GM04503 (cell line): ENCODE measurements around the gene KRTAP4-9.
"Not testable (repeated sequence)": the region's sequence is repeated elsewhere in the genome, so short reads cannot be mapped to it uniquely, and the experiment has no call there.

Experiments
- DNase-seq: peaks from one replicate; pipeline ENCODE4 v3.0.0-alpha.2; 2012; ENCODE audit warnings: low read depth

KRTAP4-9 gene

DNA sequence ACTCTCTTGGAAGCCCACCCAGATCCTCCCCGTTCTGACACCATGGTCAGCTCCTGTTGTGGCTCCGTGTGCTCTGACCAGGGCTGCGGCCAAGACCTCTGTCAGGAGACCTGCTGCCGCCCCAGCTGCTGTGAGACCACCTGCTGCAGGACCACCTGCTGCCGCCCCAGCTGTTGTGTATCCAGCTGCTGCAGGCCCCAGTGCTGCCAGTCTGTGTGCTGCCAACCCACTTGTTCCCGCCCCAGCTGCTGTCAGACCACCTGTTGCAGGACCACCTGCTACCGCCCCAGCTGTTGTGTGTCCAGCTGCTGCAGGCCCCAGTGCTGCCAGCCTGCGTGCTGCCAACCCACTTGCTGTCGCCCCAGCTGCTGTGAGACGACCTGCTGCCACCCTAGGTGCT lies at the start of gene KRTAP4-9:
Gene KRTAP4-9, plus strand, starts transcription at position 43 of the 400 bp plus-strand sequence. Its CDS starts 0 bp downstream, at position 43.
- not testable (repeated sequence) for DNase-seq

DNA sequence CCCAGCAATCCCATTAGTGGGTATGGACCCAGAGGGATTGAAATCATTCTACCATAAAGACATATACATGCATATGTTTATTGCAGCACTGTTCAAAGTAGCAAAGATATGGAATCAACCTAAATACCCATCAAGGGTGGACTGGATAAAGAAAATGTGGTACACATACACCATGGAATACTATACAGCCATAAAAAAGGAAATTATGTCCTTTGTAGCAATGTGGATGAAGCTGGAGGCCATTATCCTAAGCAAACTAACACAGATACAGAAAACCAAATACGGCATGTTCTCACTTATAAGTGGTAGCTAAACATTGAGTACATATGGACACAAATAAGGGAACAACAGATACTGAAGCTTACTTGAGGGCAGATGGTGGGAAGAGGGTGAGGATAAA lies 47.6 kb upstream of the KRTAP4-9 start:
- no peak for DNase-seq

DNA sequence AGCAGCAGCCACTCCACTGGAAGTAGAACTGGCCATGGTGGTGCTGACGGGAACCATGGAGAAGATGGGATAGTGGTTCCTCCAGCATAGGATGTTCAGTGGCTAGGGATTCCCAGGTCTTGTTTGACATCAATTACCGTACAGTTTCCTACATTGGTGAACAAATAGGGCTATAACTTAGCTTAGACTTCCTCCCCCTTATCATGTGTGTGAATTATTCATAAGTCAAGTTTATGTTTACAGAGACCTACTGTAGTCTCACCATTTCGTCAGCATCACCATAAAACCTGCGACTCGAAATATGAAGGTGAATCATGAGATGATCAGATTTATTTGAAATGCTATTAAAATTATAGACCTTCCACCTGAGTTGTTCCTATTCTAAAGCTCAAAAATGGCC lies 46.4 kb upstream of the KRTAP4-9 start:
- no peak for DNase-seq

DNA sequence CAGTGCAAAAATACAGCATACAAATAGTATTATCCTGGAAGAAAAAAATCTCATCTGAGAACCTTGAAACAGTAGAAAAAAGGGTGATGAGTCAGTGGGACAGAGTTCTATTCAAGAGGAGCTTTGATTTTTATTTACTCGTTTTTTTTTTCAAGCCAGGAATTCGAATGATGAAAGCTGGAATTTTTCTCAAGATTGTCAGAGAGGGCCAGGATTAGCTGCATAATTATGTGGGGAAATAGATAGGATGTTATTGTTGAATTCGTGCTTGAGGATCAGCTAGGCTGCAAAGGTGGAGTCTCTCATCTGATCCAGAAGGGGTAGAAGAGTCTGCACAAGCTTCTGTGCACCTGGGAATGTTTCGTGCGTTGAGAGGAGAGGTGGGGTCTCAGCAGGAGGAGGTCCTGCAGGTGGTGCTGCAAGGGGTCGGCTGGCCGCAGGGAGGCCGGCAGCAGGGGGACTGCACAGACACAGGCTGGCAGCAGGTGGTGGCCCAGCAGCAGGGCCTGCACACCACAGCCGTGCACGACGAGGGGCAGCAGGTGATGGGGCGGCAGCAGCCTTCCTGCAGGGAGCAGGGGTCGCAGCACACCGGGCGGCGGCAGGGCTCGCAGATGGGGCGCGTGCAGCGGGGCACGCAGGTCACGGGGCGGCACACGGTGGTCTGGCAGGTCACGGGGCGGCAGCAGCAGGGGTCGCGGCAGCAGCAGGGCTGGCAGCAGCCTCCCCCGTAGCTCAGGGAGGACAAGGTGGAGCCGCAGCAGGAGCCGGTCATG lies 45.7 kb upstream of the KRTAP4-9 start:
- DNase-seq, result peak; percentile 95

DNA sequence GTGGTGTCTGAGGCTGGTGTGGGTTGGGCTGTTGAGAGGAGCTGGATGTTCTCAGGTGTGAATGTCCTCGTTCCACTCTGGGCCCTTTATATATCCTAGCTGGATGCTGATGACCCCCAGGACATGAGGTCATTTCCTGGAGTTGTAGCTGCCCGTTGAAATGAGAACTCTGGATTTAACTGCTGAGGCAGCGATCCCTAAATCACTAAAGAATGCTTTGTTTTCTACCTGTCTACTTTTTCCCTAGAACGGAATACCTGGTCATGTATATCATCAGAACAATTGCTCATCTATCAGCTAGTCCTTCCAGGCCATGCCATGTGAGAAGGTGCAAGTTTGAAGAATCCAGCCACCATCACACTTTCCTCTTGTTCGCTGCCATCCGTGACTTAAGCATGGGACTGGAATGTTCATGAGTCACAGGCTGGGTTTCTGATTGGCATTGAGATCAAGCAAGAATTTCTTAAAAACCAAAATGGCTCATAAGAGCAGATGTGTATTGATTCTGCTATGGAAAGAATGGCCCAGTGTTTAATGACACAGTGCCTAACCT lies 45.1 kb upstream of the KRTAP4-9 start, which contains the start of gene KRTAP2-3:
Gene KRTAP2-3, minus strand, starts transcription at position 63 of the 553 bp plus-strand sequence. CDS start 64 bp downstream, outside the sequence.
- DNase-seq, result peak; percentile 95

DNA sequence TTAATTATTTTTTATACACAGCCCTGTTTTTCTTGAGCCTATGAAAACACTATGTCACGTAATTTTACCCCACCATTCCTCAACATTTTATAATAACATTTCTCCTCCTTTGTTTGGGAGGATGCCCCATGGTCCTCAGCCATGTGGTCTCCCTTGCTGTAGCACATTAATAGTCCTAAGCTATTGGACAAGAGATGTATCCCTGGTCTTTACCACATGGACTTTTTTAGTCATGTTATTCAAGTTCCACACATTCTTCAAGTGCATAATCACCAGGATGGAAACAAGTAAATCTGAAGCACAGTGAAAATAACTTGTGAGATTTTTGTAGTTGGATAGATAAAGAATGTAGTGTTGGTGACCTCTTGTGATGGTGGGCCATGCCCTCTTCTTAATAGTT lies 43.2 kb upstream of the KRTAP4-9 start:
- DNase-seq, result peak; percentile 99

GRCh38 chr17:41063449-41063848 lies 41.7 kb upstream of the KRTAP4-9 start:
- DNase-seq, result no peak

DNA sequence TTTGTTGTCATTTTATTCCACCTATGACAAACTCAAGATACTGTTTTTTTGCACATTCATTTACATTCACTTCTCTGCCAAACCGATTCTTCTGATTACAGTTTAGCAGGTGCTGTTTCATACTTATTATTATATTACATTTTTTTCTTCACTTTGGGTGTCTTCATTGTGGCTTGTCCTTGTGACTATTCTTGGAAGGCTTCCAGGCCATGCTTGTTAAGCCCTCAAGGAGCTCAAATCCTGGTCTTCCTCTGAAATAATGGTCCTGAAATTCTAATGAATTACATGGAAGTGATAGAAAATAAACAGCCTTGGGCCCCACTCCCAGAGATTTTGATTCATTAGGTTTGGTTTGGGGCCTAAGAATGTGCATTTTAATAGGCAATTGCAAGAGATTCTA lies 40.9 kb upstream of the KRTAP4-9 start:
- no peak for DNase-seq

- DNase-seq, result not testable (repeated sequence)
Measured at GRCh38 chr17:41065016-41065689, 40.0 kb upstream of the KRTAP4-9 start.

DNA sequence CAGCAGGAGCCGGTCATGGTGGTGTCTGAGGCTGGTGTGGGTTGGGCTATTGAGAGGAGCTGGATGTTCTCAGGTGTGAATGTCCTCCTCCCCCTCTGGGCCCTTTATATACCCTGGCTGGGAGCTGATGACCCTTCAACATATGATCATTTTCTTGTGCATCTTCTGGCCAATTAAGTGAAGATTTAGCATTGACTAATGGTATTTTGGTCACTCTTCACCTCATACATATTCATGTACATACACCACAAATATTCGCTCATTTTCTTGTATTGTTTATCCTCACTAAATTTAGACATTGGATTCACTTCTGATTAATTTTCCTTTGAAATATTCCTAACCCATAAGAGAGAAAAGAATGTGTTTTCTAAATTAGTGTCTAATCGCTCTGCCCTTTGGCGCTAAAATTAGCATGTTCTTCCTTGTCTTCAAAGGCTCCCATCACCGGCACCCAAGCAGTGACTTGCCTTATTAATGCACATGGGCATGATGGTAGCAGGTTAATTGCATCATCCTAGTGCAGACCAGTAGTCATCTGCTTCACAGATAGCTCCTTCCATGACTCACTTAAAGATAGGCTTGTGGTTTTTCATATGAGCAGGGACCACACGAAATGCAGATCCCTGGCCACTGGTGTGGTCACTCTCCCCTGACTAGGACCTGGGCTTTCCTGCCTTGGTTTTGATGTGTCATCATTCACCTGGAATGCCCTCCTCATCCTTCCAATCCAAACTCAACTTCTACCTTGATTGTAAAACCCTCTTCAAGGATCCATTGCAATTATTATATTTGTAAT lies 39.2 kb upstream of the KRTAP4-9 start, which contains the start of gene KRTAP2-4:
Gene KRTAP2-4, minus strand, starts transcription at position 51 of the 796 bp plus-strand sequence. Its CDS starts 34 bp downstream, at position 17.
- DNase-seq, result peak; percentile 86

DNA sequence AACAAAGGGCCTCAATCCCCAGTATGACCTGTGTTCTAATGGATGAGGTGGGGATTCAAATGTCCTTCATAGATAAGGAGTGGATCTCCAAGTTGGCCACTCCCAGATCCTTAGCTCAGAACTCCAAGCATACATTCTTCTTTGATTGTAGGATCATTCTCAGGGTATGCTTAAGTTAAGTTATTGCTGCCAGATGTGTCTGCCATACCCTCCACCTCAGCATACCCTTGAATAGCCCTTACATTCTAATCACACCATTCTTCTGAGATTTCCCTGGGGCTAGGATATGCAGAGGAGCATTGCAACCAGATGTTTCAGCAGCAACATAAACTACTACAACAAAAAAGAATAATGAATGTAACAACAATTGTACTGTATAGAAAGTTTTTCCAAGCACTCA lies 37.9 kb upstream of the KRTAP4-9 start:
- no peak for DNase-seq

- no peak for DNase-seq
Measured at GRCh38 chr17:41069031-41069430, 36.2 kb upstream of the KRTAP4-9 start.

- DNase-seq, result no peak
Measured at GRCh38 chr17:41071606-41072360, 33.4 kb upstream of the KRTAP4-9 start.

DNA sequence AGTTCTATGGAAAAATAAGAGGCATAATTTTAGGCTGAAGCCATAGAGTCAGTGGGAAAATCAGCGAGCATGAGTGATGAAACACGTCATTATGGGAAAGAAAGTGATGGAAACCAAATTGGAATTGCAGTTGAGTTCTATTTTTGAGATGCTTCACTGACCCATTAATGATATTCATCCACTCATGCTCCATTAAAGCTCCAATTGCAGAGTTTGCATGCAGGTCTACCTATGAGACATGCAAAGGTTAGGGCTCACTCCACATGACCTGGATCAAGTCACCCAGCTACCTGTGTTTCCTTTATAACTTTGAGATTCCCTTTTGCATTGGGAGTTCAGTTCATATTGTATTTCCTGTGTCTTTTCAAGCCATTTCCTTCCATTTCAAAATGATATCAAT lies 31.5 kb upstream of the KRTAP4-9 start:
- no peak for DNase-seq

- DNase-seq, result no peak
Measured at GRCh38 chr17:41076788-41077187, 28.4 kb upstream of the KRTAP4-9 start.

GRCh38 chr17:41082626-41083025 lies 22.6 kb upstream of the KRTAP4-9 start:
- DNase-seq, result no peak

DNA sequence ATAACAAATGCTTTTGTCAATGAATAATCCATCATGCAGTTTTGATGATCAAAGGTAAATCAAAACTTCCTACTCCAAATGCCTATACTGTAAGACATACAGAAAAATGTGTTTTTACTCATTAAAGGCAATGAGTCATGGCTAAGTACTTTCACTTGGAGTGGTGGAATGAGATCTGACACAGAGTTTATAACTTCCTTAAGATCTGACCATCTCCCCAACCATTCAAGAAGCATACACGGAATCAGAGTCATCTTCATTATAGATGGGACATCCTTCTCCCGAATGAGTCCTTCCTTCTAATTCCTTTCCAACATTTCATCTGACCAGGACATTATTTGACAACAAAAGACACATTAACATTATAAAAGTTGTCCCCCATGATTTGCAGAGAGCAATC lies 21.8 kb upstream of the KRTAP4-9 start:
- DNase-seq, result not testable (repeated sequence)

DNA sequence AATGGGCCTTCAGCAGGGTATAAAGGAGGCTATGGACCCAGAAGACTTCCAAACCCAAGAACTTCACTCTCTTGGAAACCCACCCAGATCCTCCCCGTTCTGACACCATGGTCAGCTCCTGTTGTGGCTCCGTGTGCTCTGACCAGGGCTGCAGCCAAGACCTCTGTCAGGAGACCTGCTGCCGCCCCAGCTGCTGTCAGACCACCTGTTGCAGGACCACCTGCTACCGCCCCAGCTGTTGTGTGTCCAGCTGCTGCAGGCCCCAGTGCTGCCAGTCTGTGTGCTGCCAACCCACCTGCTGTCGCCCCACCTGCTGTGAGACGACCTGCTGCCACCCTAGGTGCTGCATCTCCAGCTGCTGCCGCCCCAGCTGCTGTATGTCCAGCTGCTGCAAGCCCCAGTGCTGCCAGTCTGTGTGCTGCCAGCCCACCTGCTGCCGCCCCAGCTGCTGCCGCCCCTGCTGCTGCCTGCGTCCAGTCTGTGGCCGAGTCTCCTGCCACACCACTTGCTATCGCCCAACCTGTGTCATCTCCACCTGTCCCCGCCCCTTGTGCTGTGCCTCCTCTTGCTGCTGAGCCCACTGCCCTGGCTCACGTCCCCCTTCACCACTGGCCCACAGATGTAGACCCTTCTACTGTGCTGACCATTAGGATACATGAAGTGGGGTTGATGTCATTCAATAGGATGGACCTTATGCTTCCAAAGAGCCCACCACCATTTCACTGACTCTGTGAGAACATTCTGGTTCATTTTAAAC lies 20.9 kb upstream of the KRTAP4-9 start, which contains the start of gene KRTAP4-7:
Gene KRTAP4-7, plus strand, starts transcription at position 51 of the 757 bp plus-strand sequence. Its CDS starts 57 bp downstream, at position 108.
- DNase-seq, result not testable (repeated sequence)

DNA sequence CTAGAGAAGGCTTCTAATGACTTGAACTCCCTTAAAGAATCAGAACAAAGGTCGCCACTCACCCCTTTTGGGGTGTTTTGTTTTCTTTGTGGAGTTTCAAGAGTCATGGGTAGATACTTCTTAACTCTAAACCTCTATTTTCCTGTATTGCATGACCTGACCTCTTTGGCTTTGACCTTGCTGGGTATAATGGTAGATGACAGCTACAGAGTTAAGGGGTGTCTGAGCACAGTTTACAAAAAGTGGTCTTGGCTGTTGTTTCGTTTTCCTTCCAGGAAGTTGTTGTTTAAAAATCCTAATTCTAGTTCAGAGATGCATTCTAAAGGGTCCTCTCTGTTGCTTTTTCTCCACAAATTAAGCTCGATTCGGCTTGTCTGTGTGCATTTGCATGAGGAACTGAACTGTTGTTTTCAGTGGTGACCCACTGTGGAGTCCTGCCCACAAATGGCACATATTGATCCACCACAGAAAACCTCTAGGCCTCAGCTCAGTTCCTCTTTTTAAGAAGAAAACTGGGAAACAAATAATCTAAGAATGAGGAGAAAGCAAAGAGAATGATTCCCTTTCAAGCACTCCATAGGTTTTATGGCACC lies 16.3 kb upstream of the KRTAP4-9 start:
- DNase-seq, result not testable (repeated sequence)

DNA sequence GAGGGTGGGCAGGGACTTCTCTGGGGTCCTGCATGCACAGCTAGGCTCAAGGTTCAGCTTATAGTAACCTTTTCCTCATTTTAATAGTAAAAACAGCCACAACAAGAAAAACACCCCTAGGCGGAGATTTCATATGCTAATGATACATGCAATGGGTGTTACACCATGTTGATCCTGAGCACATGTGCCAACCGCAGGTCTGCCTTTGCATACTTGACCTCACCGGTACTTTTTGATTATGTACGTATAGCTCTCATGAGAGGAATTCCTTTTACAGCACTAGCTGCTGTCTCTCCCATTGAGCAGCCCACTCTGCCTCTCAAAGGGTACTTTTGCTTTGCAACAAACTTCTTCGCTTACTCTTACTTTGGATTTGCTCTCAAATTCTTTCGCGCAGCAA lies 9.1 kb upstream of the KRTAP4-9 start:
- DNase-seq, result no peak
